ENCODE data around the gene DCLK3.

The DCLK3 gene

GRCh38 chr3:36765104-36765503 lies 751 bp upstream of the DCLK3 start:
- no peak for DNase-seq

DNA sequence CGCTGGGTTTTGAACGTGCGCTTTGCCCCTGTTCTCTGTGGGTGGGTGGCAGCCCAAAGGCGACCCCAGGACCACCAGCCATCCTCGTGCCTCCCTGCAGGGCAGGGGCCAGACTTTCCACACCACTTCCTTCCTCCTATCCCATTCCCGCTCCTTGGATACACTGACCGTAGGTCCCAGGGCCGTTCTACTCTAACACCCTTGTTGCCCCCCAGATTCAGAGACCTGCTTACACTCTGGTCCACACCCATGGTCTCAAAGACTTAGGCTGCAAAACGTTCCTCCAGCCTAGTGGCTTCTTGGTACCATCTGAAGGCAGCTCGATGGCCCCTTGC lies 318 bp upstream of the DCLK3 start:
- no peak for DNase-seq

- no peak for DNase-seq
Observed at GRCh38 chr3:36762918-36763849, 1.2 kb downstream of the DCLK3 start.

GRCh38 chr3:36761779-36762178 lies 2.6 kb downstream of the DCLK3 start:
- DNase-seq, result no peak

GRCh38 chr3:36756269-36756668 lies 8.1 kb downstream of the DCLK3 start:
- DNase-seq, result no peak

DNA sequence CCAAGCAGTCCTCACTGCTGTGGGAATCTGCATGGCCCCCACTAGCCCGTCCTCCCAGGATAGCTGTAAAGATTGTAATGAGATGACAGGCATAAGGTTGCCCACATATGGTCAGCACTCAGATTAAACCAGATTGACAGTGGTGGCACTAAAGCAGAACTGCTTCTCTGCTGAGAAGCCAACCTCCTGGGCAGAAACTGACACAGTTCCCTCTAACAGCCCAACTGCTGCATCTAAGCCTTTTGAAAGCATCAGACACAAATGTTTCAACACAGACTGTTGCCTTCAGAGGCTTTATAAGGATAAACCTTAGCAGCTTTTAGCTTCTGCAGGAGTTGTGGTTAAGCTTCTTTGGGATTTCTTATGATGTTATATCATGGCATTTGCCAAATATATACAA lies 13.0 kb downstream of the DCLK3 start:
- no peak for DNase-seq

GRCh38 chr3:36750737-36751136 lies 13.6 kb downstream of the DCLK3 start:
- no peak for DNase-seq

DNA sequence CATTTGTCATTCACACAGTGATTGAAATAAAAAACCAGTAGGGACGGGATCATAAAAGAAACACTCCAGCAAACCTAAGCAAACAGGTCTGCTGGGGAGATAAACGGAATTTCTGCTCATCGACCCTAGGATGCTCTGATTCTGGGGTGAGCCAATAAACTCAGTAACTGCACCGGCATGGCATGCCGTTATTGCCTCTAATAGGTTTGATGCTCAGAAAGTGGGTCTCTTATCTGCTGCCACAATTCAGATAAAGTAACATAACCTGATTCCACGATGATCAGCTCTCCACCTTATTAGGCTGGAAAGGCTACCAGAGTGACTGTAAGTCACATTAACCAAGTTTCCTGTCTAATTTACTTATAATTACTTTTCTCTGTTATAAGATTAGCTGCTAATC lies 19.6 kb downstream of the DCLK3 start:
- DNase-seq, result no peak

DNA sequence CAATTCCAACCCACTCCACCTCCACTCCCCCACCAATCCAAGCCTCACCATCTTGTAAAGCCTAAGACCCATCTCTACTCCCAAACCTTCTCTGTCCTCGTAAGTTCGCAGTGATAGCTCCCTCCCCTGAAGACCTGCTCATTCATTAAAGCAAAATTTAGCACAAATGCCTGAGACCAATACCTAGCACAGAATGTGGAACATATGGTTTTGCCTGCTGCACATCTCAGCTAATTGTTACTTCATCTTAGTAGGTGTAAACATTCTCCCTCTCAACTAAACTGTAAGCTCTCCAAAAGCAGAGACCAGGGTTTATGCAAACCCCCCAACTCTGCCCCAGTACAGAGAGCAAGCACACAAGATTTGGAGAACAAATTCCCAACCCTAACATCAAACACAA lies 20.5 kb downstream of the DCLK3 start:
- DNase-seq, result no peak

GRCh38 chr3:36741285-36741684 lies 23.1 kb downstream of the DCLK3 start:
- no peak for DNase-seq

GRCh38 chr3:36740787-36741186 lies 23.6 kb downstream of the DCLK3 start:
- no peak for DNase-seq

DNA sequence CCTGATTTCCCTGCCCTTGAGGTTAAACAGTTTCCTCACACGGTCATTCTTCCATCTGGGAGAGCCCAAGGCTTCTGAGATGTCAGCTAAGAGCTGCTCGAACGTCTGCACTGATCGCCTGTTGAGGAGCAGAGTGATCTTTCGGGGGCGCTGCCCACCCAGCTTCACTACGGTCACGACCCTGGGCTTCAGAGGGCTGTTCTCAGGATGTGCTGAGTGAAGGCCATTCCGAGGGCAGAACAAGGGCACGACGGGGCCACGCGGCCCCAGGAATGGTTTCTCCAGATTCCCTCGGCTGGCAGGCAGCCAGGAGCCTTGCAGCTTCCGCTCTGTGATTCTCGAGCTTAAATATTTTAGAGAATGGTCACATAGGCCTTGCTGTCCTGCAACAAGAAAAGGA lies 25.7 kb downstream of the DCLK3 start:
- DNase-seq, result no peak

DNA sequence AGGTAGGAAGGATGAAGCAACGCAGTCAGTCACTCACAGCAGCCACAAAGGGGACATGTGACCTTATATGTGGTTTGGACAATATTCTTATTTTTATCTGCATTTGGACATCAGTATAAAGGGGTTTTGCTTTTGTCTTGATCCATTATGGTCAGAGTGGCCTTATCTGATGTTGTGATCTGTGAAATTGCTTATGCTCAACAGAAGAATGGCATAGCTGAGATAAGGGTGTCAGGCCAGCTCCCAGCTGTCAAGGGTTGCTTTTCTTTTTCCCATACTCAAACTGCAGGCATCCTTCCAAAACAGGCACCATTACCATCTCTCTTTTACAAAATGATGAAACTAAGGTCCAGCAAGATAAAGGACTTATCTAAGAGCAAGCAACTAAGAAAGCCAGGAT lies 28.1 kb downstream of the DCLK3 start:
- no peak for DNase-seq

DNA sequence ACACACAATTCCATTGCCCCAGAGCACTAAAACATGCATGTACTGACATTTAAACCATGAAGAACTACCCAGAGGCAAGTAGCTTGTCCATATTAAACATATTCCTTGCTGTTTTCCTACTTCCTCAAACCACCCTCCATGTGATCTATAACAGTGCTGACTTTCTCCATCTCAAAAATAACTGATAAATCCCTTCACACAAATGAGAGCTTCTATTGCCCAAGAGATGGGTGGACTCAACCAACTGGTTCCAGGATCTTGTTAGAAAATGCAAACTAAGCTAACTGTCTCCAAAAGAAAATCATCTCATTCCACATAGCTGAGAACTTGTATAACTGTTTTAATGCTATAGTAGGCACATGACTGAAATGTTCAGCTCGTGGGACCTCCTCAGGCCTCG lies 29.6 kb downstream of the DCLK3 start:
- DNase-seq, result no peak

DNA sequence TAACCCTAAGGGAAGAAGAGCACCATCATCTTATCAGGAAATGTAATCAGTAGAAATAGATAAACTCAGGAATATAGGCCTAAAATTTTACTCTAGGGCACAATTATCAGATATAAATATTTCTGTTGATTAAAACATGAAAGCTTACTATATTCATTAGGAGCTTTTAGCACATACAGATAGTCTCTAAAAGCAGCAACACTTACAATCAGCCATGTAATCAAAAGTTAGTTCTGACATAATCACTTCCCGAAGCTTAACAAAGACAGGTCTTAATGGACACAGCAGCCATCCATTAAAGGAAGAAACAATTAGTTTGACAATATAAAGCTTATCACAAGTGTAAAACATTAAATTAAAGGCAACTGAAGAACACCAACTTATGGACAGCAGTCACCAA lies 30.6 kb downstream of the DCLK3 start:
- DNase-seq, result no peak

GRCh38 chr3:36733162-36733696 lies 31.1 kb downstream of the DCLK3 start:
- no peak for DNase-seq

DNA sequence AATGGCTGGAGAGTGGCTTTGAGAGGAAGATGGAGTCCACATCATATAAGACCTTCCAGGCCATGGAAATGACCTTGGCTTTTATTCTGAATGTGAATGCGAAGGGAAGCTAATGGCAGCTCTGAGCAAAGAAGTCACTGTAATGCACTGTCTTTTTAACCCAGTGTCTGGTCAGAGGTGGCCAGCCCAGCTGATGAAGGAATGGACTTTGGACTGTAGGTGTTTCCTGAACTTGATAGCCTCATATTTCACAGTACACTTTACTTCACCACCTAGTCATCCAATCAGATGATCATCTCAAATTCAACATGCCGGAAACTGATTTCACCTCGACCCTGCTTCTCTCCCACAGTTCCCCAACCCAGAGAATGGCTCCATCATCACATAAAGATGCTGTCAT lies 33.4 kb downstream of the DCLK3 start:
- no peak for DNase-seq

GRCh38 chr3:36729204-36730056 lies 34.9 kb downstream of the DCLK3 start:
- no peak for DNase-seq

- no peak for DNase-seq
Observed at GRCh38 chr3:36714343-36715086, 49.8 kb downstream of the DCLK3 start.

DNA sequence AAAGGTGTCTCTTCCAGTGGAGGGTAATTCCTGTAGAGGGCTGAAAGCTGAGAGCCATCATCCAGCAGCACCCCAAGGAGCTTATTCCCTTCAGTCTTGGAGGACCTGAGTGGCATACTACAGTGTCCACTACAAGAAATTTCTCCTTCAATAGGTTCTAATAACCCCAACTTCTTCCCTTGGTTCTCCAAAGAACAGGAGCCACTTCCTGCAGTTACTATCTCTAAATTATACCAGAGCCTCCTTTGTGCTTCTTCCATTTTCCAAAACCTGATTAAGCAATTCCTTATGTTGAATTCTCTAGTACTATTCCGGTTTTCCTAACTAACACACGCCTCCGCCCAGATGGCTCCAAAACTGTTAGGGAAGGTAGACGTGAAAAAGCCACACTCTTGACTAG lies 50.4 kb downstream of the DCLK3 start:
- DNase-seq, result no peak

GRCh38 chr3:36710606-36711005 lies 53.7 kb downstream of the DCLK3 start:
- no peak for DNase-seq

- DNase-seq, result no peak
Observed at GRCh38 chr3:36709826-36710365, 54.5 kb downstream of the DCLK3 start.

GRCh38 chr3:36709281-36709680 lies 55.1 kb downstream of the DCLK3 start:
- DNase-seq, result no peak
